ENCODE results near the gene CTNNA2. TPM values are rescaled to one million over a fixed set of nuclear protein-coding genes. Genes with fewer than 3 reads are reported as not detected.

Gene CTNNA2
- polyA plus RNA-seq, 2 of the 4 experiments (the other 2 are of a cell fraction), result 0.50 to 0.94 TPM

GRCh38 chr2:79717364-79718007 lies 204.6 kb downstream of the CTNNA2 start:
- WGBS (ENCODE audit: missing lambda C conversion rate), result 20% methylated on average over 5 of the region's 5 CpGs
- no peak for FAIRE-seq
- peaks cover 31% of the 10 kb centered on the region; the same call in 2 of the 3 replicates for H3K9me3 ChIP-seq
- H3K4me1 ChIP-seq, result peaks cover 16% of the 10 kb centered on the region
- no peak overlapping the region for H3K4me3 ChIP-seq
- ChIA-PET POLR2A (no interaction called here), CTCF (no interaction called here)
- peak overlapping the region; percentile 39 for H3K4me2 ChIP-seq
- DNase-seq (ENCODE audit: low read depth in 1 of 2, low spot score in 1 of 2), result peak; percentile 11 to 73
- H3K27ac ChIP-seq, result peak overlapping the region; percentile 66 to 81
- ATAC-seq, result peak; percentile 99 to 100
- no peak for TF ChIP-seq MYC (IDR thresholded peaks at IDR 0.05; ENCODE audit: borderline replicate concordance, low read length)
- TF ChIP-seq PHF8 (IDR thresholded peaks at IDR 0.05; ENCODE audit: borderline replicate concordance, low read depth), result no peak
- no peak for TF ChIP-seq KDM1A (IDR thresholded peaks at IDR 0.05; ENCODE audit: low read depth)
- TF ChIP-seq HDAC2 (IDR thresholded peaks at IDR 0.05), result no peak
- TF ChIP-seq FOSB (CRISPR knock-in tag; IDR thresholded peaks at IDR 0.05), result no peak
- no peak for TF ChIP-seq NR3C1 (IDR thresholded peaks at IDR 0.05)
- no peak for TF ChIP-seq EHF (CRISPR knock-in tag; IDR thresholded peaks at IDR 0.05)
- TF ChIP-seq ZSCAN20 (CRISPR knock-in tag; IDR thresholded peaks at IDR 0.05), result no peak
- no peak for TF ChIP-seq FOSL2 (IDR thresholded peaks at IDR 0.05)
- TF ChIP-seq FOSL2 (CRISPR knock-in tag; IDR thresholded peaks at IDR 0.05), result peak; percentile 32; the same call in 1 of the 2 replicates
- TF ChIP-seq CEBPB (IDR thresholded peaks at IDR 0.05), result no peak
- no peak for TF ChIP-seq HOXB5 (CRISPR knock-in tag; IDR thresholded peaks at IDR 0.05)
- no peak for TF ChIP-seq CHD2 (IDR thresholded peaks at IDR 0.05; ENCODE audit: low read length, partially characterized antibody)
- 0 out of 2 replicates have a peak, but pooled peaks have one; percentile 29 for TF ChIP-seq E2F6 (IDR thresholded peaks at IDR 0.05; ENCODE audit: borderline replicate concordance, low read depth)
- TF ChIP-seq MAFK (IDR thresholded peaks at IDR 0.05; ENCODE audit: partially characterized antibody), result no peak
- TF ChIP-seq CTCF (IDR thresholded peaks at IDR 0.05), result no peak
- TF ChIP-seq EP300 (IDR thresholded peaks at IDR 0.05), result 0 out of 5 replicates have a peak, but pooled peaks of 1 of the 2 experiments have one; percentile 13
- no peak for TF ChIP-seq ZNF302 (CRISPR knock-in tag; IDR thresholded peaks at IDR 0.05)
- no peak for TF ChIP-seq SMC3 (IDR thresholded peaks at IDR 0.05)
- TF ChIP-seq ZFP36 (IDR thresholded peaks at IDR 0.05; ENCODE audit: borderline replicate concordance, partially characterized antibody), result no peak
- TF ChIP-seq NFE2L2 (conservative IDR thresholded peaks at IDR 0.05; ENCODE audit: low read length), result no peak
- TF ChIP-seq CBX2 (IDR thresholded peaks at IDR 0.05; ENCODE audit: borderline replicate concordance, low read depth), result no peak
- TF ChIP-seq REST (IDR thresholded peaks at IDR 0.05), result no peak
- no peak for TF ChIP-seq EHMT2 (IDR thresholded peaks at IDR 0.05; ENCODE audit: low read depth)
- no peak for TF ChIP-seq TP53 (CRISPR knock-in tag; IDR thresholded peaks at IDR 0.05)
- TF ChIP-seq NPAS2 (CRISPR knock-in tag; IDR thresholded peaks at IDR 0.05; ENCODE audit: borderline replicate concordance), result no peak
- no peak for TF ChIP-seq BCL3 (IDR thresholded peaks at IDR 0.05)
- no peak for TF ChIP-seq GATA3 (IDR thresholded peaks at IDR 0.05; ENCODE audit: borderline replicate concordance)
- TF ChIP-seq MAX (IDR thresholded peaks at IDR 0.05), result peak; percentile 56
- no peak for TF ChIP-seq TFCP2L1 (CRISPR knock-in tag; IDR thresholded peaks at IDR 0.05)
- TF ChIP-seq RNF2 (IDR thresholded peaks at IDR 0.05; ENCODE audit: borderline replicate concordance, low read depth), result no peak
- TF ChIP-seq JUN (IDR thresholded peaks at IDR 0.05), result no peak
- TF ChIP-seq HOXB13 (CRISPR knock-in tag; IDR thresholded peaks at IDR 0.05; ENCODE audit: low read depth), result no peak
- peak in 1 of 2 experiments; percentile 10; a peak in 1 of 5 replicates for TF ChIP-seq RAD21 (conservative IDR thresholded peaks at IDR 0.05 in 1 of 2, IDR thresholded peaks at IDR 0.05 in 1 of 2)
- 0 out of 2 replicates have a peak, but pooled peaks have one; percentile 18 for TF ChIP-seq JUNB (IDR thresholded peaks at IDR 0.05)
- TF ChIP-seq RARB (CRISPR knock-in tag; IDR thresholded peaks at IDR 0.05), result no peak

All from A549 (cell line).